Superior temporal gyrus (tissue), 1 donor: Measurements from ENCODE around the gene GMCL2.
A peak's percentile ranks its signal among the peaks of the same experiment; 100 is the strongest.

ENCODE experiments used
- DNase-seq: peaks from one replicate; pipeline ENCODE4 v3.0.0-alpha.2; 2016; ENCODE audit errors: extremely low spot score

Gene GMCL2

GRCh38 chr5:178182158-178182876 lies 4.9 kb downstream of the GMCL2 start:
- DNase-seq, result no peak

DNA sequence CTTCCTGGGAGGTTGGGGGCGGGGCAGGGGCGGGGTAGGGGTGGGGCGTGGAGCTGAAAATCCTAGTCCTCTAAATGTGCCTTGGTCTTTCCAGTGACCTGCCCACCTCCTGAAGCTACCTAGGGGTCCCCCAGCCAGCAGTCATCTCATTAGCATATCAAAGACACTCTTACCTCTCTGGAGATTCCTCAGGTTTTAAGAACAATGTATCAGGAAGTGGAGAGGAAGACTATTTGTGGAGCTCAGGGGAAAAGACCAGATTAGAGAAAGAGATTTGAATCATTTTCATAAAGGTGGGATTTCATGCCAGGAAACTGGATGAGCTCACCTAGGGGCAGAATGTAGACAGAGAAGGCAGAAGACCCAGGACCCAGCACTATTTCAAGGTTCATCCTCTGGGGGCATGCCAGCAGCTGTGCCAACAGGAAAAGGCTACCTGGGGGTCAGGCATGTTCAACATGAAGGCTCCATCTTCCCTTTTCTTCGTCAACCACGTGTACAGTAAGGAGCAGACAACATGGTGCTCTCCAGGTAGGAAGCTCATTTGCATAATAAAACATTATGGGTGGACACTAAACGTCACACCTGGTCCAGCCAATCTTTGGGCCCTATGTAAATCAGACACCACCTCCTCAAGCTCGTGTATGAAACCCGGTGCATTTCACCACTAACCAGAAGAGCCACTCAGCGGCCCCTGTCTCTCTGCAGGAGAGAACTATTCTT lies 6.9 kb downstream of the GMCL2 start:
- DNase-seq, result no peak

- DNase-seq, result no peak
Measured at GRCh38 chr5:178177569-178177968, 9.6 kb downstream of the GMCL2 start.

GRCh38 chr5:178176791-178177190 lies 10.4 kb downstream of the GMCL2 start:
- no peak for DNase-seq

GRCh38 chr5:178174456-178174855 lies 12.7 kb downstream of the GMCL2 start:
- DNase-seq, result no peak

- no peak for DNase-seq
Measured at GRCh38 chr5:178170455-178170854, 16.7 kb downstream of the GMCL2 start.

DNA sequence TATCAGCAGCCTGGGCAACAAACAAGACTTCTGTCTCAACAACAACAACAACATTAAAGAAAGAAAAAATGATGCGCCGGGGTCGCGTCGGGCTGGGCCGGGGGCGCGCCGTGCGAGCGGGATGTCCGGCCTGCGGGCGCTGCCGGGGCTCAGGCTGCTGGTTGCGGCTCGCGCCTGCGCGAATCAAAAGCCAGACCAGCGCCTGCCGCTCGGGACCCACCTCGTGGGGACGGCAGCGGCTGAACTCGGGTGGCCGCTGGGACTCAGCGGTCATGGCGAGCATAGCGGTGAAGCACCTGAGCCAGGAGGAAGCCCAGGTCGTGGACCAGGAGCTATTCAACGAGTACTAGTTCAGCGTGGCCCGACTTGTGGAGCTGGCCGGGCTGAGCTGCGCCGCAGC lies 21.6 kb downstream of the GMCL2 start:
- no peak for DNase-seq

- DNase-seq, result peak; percentile 87
Measured at GRCh38 chr5:178163772-178164735, 23.1 kb downstream of the GMCL2 start.

DNA sequence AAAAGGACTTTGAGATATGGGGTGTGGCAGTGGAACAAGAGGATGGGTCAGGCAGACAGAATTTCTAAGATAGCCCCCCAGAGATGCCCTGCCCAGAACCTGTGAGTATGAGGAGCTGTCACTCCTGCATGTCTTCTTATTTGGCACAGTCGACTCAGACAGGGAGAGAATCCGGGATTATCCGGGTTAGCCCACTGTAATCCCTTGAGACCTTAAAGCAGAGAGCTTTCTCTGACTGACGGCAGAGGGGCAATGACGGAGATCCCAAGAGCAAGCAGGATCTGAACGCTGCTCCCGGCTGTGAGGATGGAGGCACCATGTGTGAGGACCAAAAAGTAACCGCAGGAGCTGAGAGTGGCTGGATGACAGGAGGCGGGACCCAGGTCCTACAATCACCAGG lies 24.7 kb downstream of the GMCL2 start:
- no peak for DNase-seq

DNA sequence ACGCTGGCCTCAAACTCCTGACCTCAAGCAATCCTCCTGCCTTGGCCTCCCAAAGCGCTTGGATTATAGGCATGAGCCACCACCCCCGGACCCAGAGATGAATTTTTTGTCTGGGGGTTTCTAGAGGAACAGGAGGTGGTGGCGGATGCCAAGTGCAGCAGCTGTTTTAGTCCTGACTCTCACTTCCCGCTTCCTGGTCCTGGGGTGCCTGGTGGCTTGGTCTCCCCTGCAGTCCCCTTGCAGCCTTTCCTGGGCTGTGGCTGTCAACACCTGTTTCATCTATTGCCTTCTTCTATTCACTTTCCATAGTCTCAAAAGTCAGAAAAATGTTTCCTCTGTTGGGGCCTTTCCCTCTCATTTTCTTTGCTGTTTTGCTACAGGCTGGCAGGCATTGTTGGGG lies 27.0 kb downstream of the GMCL2 start:
- DNase-seq, result no peak

- no peak for DNase-seq
Measured at GRCh38 chr5:178155065-178155464, 32.1 kb downstream of the GMCL2 start.

GRCh38 chr5:178153530-178154340 lies 33.4 kb downstream of the GMCL2 start, which contains the start of gene NHP2:
TSS of gene NHP2 (minus strand) at chr5:178153885. CDS start at chr5:178153817, 68 bp downstream.
- DNase-seq, result peak; percentile 100

GRCh38 chr5:178152491-178153444 lies 34.4 kb downstream of the GMCL2 start:
- no peak for DNase-seq

DNA sequence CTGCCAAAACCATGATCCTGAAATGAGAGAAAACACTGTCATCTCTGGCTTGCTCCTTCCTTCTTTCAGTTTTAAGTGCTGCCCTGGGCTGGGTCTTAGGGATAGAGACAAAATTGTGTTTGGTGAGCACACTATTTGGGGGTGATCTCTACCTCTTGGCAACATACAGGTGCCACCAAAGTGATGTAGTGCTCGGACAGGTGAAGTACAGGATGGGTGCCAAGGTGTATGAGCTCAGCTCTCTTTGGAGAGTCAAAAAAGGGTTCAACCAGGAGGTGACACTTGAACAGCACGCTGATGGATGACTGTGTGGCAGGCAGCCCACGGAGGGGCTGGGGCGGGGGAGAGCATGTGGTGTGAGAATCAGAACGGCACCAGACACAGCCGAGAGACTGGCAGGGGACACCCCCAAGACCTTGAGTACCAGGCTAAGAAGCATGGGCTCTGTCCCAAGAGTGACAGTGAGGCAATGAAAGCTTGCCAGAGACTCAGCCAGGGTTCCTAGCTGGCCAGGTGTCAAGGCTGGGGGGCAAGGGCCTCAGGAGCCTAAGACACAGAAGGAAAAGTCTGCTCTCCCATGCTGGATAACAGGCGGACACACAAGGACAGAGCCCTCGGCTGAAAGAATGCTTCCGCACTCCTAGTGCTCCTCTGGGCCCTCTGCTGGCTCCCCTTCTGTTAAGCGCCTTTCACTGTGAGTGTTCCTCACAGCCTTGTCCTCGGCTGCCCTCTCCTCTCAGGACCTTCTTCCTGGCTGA lies 36.0 kb downstream of the GMCL2 start:
- no peak for DNase-seq

DNA sequence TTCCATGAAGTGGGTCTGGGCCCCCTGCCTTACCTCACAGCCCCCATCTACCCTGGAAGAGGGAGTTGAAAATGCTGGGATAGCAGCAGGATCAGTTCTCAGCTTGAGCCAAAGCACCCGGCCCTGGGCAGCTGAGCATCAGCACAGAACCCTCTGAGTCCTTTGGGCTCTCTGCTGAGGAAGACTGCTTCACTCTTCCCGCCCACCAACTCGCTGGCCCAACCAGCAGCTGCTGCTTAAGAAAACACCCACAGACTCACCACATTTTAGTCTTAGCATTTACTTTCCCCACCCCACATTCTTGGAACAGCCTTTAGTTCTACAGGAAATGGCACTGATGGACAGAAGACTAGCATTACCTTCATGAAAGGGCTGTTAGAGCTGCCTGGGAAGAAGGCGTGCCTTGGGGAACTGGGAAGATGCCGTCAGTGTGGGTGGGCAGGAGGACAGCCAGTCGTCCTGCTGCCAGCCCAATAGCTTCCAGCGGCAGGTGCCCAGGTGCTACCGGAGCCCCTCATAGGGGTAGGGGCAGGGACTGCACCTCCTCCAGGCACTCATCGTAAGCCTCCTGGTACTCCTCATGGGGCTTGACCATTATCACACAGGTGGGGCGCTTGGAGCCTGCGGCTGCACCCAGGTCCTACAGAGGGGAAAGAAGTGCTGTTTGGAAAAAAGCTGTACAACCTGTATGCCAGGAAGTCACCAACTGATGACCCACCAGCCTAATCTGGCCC lies 37.8 kb downstream of the GMCL2 start:
- DNase-seq, result no peak

GRCh38 chr5:178147406-178147805 lies 39.8 kb downstream of the GMCL2 start:
- DNase-seq, result no peak

- DNase-seq, result no peak
Measured at GRCh38 chr5:178145965-178146820, 41.0 kb downstream of the GMCL2 start.

DNA sequence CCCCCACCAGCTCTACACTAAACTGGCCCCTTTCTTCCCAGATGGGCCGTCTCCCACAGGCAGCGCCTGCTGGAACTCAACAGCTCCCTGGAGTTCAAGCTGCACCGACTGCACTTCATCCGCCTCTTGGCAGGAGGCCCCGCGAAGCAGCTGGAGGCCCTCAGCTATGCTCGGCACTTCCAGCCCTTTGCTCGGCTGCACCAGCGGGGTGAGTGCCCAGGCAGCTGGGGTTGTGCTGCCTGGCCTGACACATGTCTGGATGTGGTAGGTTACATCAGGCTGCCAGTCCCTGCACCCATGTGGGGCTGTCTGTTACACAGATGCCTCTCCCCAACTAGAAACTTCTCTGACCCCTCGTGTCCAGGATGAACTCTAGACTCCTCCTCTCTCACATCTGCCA lies 43.3 kb downstream of the GMCL2 start:
- no peak for DNase-seq
